Fibroblast of peridontal ligament (primary cell): ENCODE data around the gene ACAN.

Experiments
- DNase-seq: peaks from one replicate; pipeline ENCODE4 v3.0.0-alpha.2; 2010; ENCODE audit errors: extremely low read depth

The ACAN gene

GRCh38 chr15:88803241-88803919 is at the start of gene ACAN:
ACAN (plus strand) TSS chr15:88803436; CDS start chr15:88836207, 32,771 bp downstream.
- DNase-seq, result no peak

GRCh38 chr15:88756521-88756920 is 46.7 kb upstream of the ACAN start:
- no peak for DNase-seq

- DNase-seq, result no peak
These were observed 46.3 kb upstream of the ACAN start for GRCh38 chr15:88756921-88757320.

DNA sequence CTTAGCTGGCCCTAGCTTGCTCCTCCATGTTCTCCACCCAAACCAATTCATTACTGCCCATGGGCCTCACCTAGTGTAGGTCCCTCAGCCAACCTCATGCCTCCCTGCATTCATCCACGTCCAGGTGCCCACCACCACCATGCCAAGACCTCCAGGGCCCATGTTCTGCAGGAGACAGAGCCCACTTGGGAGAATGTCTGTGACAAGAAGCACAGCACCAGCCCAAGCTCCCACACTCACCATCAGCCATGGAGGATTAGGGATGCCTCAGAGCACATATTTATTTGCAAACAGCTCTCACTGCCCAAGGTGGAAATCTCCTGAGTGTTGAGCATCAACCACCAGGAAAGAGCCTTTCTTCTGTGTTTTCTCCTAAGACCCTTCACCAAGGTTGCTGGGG is 43.4 kb upstream of the ACAN start:
- DNase-seq, result no peak

DNA sequence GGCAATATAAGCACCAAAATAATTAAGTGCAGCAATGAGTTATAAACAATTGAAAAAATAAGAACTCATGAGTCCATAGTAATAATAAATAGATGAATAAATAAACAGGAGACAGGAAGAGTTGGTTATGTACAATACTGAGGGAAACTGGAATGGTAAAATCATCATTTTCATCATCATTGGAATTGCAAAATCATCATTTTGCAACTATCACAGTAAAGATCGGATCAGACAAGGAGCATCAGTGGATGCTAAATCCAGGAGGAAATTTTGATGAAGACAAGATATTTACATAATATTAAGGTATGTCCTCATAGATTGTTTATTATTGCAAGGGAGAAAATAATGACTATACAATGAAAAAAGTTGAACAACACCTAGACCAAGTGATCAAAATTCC is 38.8 kb upstream of the ACAN start:
- no peak for DNase-seq

DNA sequence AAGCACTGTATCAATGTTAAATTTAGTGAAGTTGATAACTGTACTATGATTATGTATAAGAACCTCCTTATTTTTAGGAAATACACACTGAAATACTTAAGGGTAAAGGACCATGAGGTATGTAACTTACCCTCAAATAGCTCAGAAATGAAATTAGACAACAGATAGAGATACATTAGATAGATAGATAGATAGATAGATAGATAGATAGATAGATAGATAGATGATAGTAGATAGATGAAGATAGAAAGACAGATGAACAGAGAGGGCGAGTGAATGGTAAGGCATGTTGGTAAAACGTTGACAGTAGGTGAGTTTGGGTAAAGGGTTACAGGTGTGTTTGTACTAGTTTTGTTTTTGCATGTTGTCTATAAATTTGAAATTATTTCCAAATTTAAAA is 38.0 kb upstream of the ACAN start:
- DNase-seq, result no peak

- peak; percentile 23 for DNase-seq
These were observed 33.9 kb upstream of the ACAN start for GRCh38 chr15:88769161-88769971.

DNA sequence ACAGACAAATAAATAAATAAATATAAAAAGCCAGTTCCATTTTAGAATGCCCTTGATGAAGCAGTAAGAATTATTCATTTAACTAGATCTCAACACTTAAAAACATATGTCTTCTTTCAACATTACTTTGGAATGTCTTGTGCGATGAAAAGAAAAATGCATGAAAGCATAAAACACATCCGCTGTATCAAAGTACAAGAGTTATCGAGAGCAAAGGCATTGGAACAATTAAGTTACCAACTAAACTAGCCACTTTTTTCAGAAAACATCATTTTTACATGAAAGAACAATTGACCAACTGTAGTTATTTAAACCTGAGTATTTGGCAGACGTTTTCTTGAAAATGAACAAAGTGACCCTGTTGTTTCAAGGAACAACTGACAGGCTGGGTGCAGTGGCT is 27.5 kb upstream of the ACAN start:
- DNase-seq, result no peak

DNA sequence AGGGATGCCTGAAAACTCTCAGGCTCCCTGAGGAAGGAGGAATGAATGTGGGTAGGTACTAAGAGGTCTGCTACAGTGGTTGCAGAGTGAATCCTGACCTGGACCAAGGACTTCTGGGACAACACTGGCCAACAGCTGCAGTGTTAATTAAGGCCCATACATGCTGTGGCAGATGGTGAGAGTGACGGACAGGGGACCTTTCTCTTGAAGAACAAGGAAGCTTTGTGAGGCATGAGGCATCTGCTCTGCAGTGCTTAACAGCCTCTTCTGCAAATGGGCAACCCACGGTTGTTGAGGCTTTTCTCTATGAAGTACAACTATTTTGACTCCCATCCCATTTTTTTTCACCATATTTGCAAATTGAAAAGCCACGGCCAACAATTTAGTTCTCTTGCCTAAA is 26.6 kb upstream of the ACAN start:
- no peak for DNase-seq

DNA sequence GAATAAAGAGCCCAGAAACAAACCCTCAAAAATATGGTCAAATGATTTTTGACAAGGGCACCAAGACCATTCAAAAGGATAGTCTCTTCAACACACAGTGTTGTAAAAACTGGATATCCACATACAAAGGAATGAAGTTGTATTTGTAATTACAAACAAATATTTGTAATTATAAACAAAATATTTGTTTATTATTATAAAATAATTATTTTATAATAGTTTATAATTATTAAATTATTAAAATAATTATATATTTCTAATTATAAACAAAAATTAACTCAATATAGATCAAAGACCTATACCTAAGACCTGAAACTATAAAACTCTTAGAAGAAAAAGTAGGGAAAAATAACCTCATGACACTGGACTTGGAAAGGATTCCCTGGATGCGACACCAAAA is 23.3 kb upstream of the ACAN start:
- no peak for DNase-seq

- DNase-seq, result no peak
These were observed 20.8 kb upstream of the ACAN start for GRCh38 chr15:88782465-88782864.

DNA sequence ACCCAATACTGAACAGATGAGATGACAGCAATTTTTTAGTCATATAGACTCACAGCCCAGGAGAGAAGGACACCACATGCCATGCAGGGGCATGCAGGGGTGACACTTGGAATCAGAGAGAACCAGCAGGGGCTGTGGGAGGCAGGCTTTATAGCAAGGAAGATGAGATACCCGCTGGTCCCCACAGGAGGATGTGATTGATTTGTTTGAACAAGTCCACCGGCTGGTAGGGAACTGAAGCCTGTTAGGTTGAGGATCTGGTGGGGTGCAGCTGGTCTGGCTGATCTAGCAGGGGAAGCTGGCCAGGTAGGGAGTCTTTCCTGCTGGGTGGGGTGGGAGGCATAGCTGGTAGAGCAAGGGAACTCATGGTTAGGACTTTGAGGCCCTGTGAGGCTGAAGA is 18.0 kb upstream of the ACAN start:
- DNase-seq, result no peak

- no peak for DNase-seq
These were observed 15.2 kb upstream of the ACAN start for GRCh38 chr15:88788036-88788435.

DNA sequence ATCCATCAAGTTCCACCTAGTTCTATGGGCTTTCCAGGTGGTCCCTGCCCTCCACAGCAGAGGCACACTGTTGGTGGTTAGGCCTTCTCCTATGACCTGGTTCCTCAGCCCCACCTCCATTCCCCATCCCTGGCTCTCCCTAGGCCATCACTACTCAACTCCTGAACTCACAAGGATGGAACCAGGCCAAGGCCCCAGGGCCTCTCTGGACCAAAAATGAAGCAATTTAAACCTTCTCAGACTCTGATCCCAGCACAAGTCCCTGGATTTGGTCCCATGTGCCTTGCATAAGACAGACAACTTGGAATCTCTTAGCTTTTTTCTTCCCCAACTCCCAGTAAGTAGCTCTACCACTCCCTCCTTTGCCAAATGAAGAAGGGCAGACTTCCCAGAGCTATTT is 14.4 kb upstream of the ACAN start:
- peak; percentile 30 for DNase-seq

- no peak for DNase-seq
These were observed 12.8 kb upstream of the ACAN start for GRCh38 chr15:88790486-88790885.

DNA sequence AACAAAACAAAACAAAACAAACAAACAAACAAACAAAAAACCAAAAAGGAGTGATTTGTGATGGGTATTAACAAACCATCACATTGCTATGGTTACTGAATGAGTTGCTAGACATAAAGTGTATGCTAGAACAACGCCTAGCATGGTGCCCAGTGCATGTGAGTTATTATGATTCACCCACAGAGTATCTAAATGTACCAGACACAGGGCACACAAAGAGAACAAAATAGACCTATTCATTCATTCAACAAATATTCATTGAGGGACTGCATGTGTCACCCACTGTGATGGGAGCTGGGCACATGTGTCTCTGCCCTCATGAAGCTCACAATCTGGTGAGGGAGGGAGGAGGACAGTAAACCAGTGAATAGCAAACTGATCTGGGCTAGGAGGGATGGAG is 11.6 kb upstream of the ACAN start:
- no peak for DNase-seq

DNA sequence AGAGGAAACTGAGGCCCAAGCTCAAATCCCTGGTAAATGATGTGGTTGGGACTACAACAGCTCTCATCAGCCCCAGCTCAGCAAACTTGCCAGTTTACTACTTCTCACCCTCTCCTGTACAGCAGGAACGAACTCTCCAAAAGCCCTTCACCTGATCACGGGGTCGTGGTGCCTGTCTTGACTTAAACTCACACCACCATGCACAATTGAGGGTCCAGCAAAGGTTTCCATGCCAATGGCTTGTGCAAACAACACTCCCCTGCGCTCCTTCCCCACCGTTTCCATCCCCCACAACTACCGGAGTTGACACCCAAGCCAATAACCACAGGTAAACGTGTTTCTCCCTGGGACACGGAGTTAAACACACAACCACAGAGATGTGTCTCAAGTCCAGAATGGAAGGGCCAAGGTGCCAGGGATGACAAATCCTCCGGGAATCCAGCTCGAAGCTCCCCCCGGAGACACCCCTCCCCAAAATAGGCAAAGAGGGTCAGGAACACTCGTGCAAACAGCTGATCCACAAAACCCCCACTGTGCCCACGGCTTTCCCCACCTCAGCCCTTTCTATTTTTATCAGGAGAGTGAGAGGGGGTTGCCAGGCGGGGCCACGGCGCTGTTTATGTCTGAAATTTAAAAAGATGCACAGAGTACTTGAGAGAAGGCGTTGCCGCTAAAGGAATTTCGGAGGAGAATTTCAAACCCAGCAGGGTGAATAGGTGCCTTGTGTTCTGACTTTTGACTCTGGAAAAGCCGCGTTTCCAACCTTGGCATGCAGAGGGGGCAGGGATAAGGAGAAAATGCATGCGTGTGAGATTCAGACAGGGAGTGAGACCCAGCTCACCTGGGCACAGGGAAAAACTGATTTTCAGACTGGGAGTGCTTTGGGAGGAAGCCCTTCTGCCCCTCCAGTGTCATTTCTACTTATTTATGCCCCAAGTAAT is 10.6 kb upstream of the ACAN start:
- DNase-seq, result no peak

GRCh38 chr15:88794001-88794400 is 9.2 kb upstream of the ACAN start:
- DNase-seq, result peak; percentile 15

- no peak for DNase-seq
These were observed 5.4 kb upstream of the ACAN start for GRCh38 chr15:88797663-88798339.

DNA sequence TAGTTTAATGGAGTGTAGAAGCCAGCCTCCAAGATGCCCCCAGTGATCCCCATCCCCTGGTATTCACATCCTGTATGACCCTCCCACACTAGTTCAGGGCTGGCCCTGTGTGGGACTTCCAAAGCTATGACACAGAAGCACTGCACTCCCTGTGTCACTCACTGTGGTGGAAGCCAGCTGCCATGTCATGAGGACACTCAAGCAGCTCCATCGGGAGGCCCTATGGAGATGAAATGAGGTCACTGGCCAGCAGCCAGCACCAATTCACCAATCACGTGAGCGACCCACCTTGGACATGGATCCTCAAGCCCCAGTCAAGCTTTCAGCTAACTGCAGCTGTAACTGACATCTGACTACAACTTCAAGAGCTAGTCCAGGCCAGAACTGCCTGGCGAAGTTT is 3.9 kb upstream of the ACAN start:
- no peak for DNase-seq

- DNase-seq, result no peak
These were observed 3.2 kb upstream of the ACAN start for GRCh38 chr15:88800026-88800425.

DNA sequence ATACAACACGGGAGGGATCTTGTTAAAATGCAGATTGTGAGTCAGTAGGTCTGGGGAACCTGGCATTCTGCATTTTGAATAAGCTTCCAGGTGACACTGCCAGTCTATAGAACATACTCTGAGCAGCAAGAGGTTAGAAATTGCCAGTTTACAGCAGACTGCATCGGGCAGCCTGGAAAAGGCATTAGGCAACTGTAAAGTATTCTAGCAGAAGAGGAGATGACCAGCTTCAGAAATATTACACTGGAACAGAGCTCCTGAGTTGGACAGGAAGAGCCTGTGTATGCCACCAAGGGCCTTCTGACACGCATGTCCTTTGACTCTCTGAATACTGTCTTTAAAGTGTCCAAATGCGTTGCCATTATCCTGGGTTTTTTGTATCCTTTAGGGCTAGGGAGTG is 2.5 kb upstream of the ACAN start:
- no peak for DNase-seq
